SH-SY5Y (cell line): ENCODE results near the gene SIRT7.

Source experiments
- GATA2 ChIP-seq: IDR thresholded peaks from 2 replicates; pipeline ENCODE4 v1.6.1; 2011; ENCODE audit warnings: mild to moderate bottlenecking, low read depth, low read length
- GATA3 ChIP-seq: IDR thresholded peaks from 2 replicates; pipeline ENCODE4 v1.6.1; 2011; ENCODE audit warnings: low read depth, mild to moderate bottlenecking, low read length, moderate library complexity

- TF ChIP-seq GATA3 (no peak), GATA2 (no peak)
These were observed 6.6 kb downstream of the SIRT7 start, which contains the start of gene PCYT2 for GRCh38 chr17:81911277-81911961.
